22Rv1 (cell line): ENCODE measurements around the gene SUN5.

Experiments
- ZFX ChIP-seq: fragments of 450-650 bp; IDR thresholded peaks from 2 replicates; pipeline ENCODE4 v1.6.1; 2017; ENCODE audit warnings: antibody characterized with exemption, borderline replicate concordance
- TF ChIP-seq, protein P1 (sequence below): fragments of 450-650 bp; IDR thresholded peaks from 2 replicates; pipeline ENCODE4 v1.5.1; 2017; ENCODE audit warnings: mild to moderate bottlenecking

- TF ChIP-seq, protein P1, sequence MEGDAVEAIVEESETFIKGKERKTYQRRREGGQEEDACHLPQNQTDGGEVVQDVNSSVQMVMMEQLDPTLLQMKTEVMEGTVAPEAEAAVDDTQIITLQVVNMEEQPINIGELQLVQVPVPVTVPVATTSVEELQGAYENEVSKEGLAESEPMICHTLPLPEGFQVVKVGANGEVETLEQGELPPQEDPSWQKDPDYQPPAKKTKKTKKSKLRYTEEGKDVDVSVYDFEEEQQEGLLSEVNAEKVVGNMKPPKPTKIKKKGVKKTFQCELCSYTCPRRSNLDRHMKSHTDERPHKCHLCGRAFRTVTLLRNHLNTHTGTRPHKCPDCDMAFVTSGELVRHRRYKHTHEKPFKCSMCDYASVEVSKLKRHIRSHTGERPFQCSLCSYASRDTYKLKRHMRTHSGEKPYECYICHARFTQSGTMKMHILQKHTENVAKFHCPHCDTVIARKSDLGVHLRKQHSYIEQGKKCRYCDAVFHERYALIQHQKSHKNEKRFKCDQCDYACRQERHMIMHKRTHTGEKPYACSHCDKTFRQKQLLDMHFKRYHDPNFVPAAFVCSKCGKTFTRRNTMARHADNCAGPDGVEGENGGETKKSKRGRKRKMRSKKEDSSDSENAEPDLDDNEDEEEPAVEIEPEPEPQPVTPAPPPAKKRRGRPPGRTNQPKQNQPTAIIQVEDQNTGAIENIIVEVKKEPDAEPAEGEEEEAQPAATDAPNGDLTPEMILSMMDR: no peak
- no peak for TF ChIP-seq ZFX
Measured at GRCh38 chr20:32975698-32976674, 28.2 kb downstream of the SUN5 start.
